GM18867 (cell line): ENCODE measurements around the gene GSG1L.
"Not testable (repeated sequence)": the region's sequence is repeated elsewhere in the genome, so short reads cannot be mapped to it uniquely, and the experiment has no call there.

Experiments used
- ATAC-seq: cut with Tn5 transposase; IDR thresholded peaks from one replicate; pipeline ENCODE4 v1.9.1; 2021; ENCODE audit warnings: mild to moderate bottlenecking, moderate library complexity; ENCODE audit not compliant: unreplicated experiment

Gene GSG1L

GRCh38 chr16:27954191-27954590 lies 109.3 kb downstream of the GSG1L start:
- no peak for ATAC-seq

- ATAC-seq, result no peak
Measured at GRCh38 chr16:27952811-27953210, 110.7 kb downstream of the GSG1L start.

- ATAC-seq, result no peak
Measured at GRCh38 chr16:27951489-27952120, 111.9 kb downstream of the GSG1L start.

GRCh38 chr16:27950206-27950887 lies 113.2 kb downstream of the GSG1L start:
- no peak for ATAC-seq

GRCh38 chr16:27947696-27948095 lies 115.8 kb downstream of the GSG1L start:
- no peak for ATAC-seq

GRCh38 chr16:27945233-27945973 lies 118.1 kb downstream of the GSG1L start:
- ATAC-seq, result no peak

GRCh38 chr16:27943766-27944165 lies 119.7 kb downstream of the GSG1L start:
- ATAC-seq, result no peak

- ATAC-seq, result not testable (repeated sequence)
Measured at GRCh38 chr16:27942071-27942470, 121.4 kb downstream of the GSG1L start.

- ATAC-seq, result no peak
Measured at GRCh38 chr16:27935076-27935475, 128.4 kb downstream of the GSG1L start.

GRCh38 chr16:27932542-27933135 lies 130.9 kb downstream of the GSG1L start:
- ATAC-seq, result no peak

GRCh38 chr16:27929818-27930217 lies 133.7 kb downstream of the GSG1L start:
- no peak for ATAC-seq

- ATAC-seq, result no peak
Measured at GRCh38 chr16:27928542-27928941, 135.0 kb downstream of the GSG1L start.

GRCh38 chr16:27927266-27927901 lies 136.1 kb downstream of the GSG1L start:
- no peak for ATAC-seq

- ATAC-seq, result no peak
Measured at GRCh38 chr16:27925612-27926011, 137.9 kb downstream of the GSG1L start.

GRCh38 chr16:27924411-27925118 lies 138.9 kb downstream of the GSG1L start:
- no peak for ATAC-seq

GRCh38 chr16:27923751-27924150 lies 139.8 kb downstream of the GSG1L start:
- no peak for ATAC-seq

- no peak for ATAC-seq
Measured at GRCh38 chr16:27922433-27922832, 141.1 kb downstream of the GSG1L start.

GRCh38 chr16:27921134-27921533 lies 142.4 kb downstream of the GSG1L start:
- no peak for ATAC-seq

- no peak for ATAC-seq
Measured at GRCh38 chr16:27920391-27920891, 143.1 kb downstream of the GSG1L start.

- no peak for ATAC-seq
Measured at GRCh38 chr16:27918755-27919154, 144.8 kb downstream of the GSG1L start.
